Measurements from ENCODE around the gene GSDMA.
"Not testable (repeated sequence)": the region's sequence is repeated elsewhere in the genome, so short reads cannot be mapped to it uniquely, and the experiment has no call there.

- TF ChIP-seq MTA2 (IDR thresholded peaks at IDR 0.05; ENCODE audit: low read depth); CCAR2 (IDR thresholded peaks at IDR 0.05; ENCODE audit: low read depth, low read length); ATF6 (CRISPR knock-in tag; IDR thresholded peaks at IDR 0.05); MAZ (CRISPR knock-in tag; conservative IDR thresholded peaks at IDR 0.05 in 1 of 2, IDR thresholded peaks at IDR 0.05 in 1 of 2); MECOM (CRISPR knock-in tag; IDR thresholded peaks at IDR 0.05); ZNF121 (CRISPR knock-in tag; conservative IDR thresholded peaks at IDR 0.05); BHLHE40 (IDR thresholded peaks at IDR 0.05; ENCODE audit: low read length); ZNF780A (CRISPR knock-in tag; IDR thresholded peaks at IDR 0.05): not testable (repeated sequence)
- TF ChIP-seq, protein P1, sequence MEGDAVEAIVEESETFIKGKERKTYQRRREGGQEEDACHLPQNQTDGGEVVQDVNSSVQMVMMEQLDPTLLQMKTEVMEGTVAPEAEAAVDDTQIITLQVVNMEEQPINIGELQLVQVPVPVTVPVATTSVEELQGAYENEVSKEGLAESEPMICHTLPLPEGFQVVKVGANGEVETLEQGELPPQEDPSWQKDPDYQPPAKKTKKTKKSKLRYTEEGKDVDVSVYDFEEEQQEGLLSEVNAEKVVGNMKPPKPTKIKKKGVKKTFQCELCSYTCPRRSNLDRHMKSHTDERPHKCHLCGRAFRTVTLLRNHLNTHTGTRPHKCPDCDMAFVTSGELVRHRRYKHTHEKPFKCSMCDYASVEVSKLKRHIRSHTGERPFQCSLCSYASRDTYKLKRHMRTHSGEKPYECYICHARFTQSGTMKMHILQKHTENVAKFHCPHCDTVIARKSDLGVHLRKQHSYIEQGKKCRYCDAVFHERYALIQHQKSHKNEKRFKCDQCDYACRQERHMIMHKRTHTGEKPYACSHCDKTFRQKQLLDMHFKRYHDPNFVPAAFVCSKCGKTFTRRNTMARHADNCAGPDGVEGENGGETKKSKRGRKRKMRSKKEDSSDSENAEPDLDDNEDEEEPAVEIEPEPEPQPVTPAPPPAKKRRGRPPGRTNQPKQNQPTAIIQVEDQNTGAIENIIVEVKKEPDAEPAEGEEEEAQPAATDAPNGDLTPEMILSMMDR (IDR thresholded peaks at IDR 0.05 in 2 of 3, conservative IDR thresholded peaks at IDR 0.05 in 1 of 3; ENCODE audit: insufficient read depth in 2 of 3, low read depth in 1 of 3, low read length in 3 of 3) = not testable (repeated sequence)
Measured at GRCh38 chr17:40001335-40001734, 38.5 kb downstream of the GSDMA start.

All from K562 (cell line).